ENCODE measurements around the gene PPP2R3B. TPM values are rescaled to one million over a fixed set of nuclear protein-coding genes. Genes with fewer than 3 reads are reported as not detected.

Gene PPP2R3B
- total RNA-seq, 1 experiment from 2014 or later: 13.7 TPM

DNA sequence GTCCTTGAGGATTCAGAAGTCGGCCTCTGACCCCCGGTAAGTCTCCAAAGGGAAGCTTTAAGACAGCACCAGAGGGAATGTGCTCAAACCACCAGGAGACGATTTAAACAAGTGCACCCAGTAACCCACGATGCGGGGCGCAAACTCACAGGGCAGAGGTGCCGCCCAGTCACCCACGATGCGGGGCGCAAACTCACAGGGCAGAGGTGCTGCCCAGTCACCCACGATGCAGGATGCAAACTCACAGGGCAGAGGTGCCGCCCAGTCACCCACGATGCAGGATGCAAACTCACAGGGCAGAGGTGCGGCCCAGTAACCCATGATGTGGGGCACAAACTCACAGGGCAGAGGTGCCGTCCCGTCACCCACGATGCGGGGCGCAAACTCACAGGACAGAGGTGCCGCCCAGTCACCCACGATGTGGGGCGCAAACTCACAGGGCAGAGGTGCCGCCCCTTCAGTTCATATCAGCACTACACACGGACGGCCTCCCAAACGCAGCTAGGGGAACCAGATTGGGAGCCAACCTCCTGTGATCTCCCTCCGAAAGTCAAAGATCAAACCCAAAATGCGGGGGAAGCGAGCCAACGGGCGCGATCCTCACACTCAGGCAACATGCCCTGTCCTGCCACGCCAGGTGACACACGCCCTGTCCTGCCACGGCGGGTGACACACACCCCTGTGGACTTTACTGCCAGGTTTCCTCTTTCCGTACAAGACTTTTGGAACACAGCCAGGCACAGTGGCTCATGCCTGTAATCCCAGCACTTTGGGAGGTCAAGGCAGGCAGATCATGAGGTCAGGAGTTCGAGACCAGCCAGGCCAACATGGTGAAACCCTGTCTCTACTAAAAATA lies 11.3 kb downstream of the PPP2R3B start:
- peaks cover 6% of the 10 kb centered on the region for H3K4me1 Mint-ChIP-seq (ENCODE audit: insufficient read depth, unreplicated experiment)
- no peak overlapping the region for H3K4me3 Mint-ChIP-seq (ENCODE audit: unreplicated experiment)
- DNase-seq (ENCODE audit: unreplicated experiment): no peak
- intact Hi-C loops (cut with micrococcal nuclease): no loop called here
- H3K27ac Mint-ChIP-seq (ENCODE audit: low read depth, unreplicated experiment): no peak overlapping the region
- H3K9me3 Mint-ChIP-seq (ENCODE audit: unreplicated experiment): no peaks in the 10 kb centered on the region
- ChIA-PET POLR2A (no interaction called here), CTCF (no interaction called here)
- TF ChIP-seq, protein P1, sequence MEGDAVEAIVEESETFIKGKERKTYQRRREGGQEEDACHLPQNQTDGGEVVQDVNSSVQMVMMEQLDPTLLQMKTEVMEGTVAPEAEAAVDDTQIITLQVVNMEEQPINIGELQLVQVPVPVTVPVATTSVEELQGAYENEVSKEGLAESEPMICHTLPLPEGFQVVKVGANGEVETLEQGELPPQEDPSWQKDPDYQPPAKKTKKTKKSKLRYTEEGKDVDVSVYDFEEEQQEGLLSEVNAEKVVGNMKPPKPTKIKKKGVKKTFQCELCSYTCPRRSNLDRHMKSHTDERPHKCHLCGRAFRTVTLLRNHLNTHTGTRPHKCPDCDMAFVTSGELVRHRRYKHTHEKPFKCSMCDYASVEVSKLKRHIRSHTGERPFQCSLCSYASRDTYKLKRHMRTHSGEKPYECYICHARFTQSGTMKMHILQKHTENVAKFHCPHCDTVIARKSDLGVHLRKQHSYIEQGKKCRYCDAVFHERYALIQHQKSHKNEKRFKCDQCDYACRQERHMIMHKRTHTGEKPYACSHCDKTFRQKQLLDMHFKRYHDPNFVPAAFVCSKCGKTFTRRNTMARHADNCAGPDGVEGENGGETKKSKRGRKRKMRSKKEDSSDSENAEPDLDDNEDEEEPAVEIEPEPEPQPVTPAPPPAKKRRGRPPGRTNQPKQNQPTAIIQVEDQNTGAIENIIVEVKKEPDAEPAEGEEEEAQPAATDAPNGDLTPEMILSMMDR (IDR thresholded peaks at IDR 0.05; ENCODE audit: unreplicated experiment): no peak
- no TSS peak for BruUV-seq (replicated peaks)
- H3K36me3 Mint-ChIP-seq (ENCODE audit: insufficient read depth, unreplicated experiment): no peaks in the 10 kb centered on the region
- no peaks in the 10 kb centered on the region for H3K27me3 Mint-ChIP-seq (ENCODE audit: insufficient read depth, unreplicated experiment)

DNA sequence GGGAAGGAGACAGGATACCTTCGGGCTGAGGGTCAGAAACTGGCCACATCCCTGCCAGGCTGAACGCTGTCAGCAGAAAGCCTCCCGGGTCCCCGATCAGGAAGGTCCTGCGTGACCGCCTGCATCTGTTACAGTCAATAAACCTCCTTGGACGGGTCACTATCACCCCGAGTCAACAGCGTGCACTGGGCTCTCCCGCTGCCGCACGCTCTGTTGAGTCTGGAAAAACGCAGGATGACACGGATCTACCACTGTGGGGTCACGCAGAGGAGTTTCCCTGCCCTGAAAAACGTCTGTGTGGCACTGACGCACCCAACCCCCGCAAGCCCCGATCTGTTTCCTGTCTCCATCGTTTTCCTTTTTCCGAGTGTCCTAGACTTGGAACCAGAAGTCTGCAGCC lies 12.1 kb downstream of the PPP2R3B start:
- ChIA-PET POLR2A (no interaction called here), CTCF (no interaction called here)
- no peak for DNase-seq (ENCODE audit: unreplicated experiment)
- H3K4me3 Mint-ChIP-seq (ENCODE audit: unreplicated experiment): no peak overlapping the region
- TF ChIP-seq, protein P1 (IDR thresholded peaks at IDR 0.05; ENCODE audit: unreplicated experiment): no peak
- BruUV-seq (replicated peaks): no TSS peak
- intact Hi-C loops (cut with micrococcal nuclease): no loop called here
- no peaks in the 10 kb centered on the region for H3K36me3 Mint-ChIP-seq (ENCODE audit: insufficient read depth, unreplicated experiment)
- no peaks in the 10 kb centered on the region for H3K27me3 Mint-ChIP-seq (ENCODE audit: insufficient read depth, unreplicated experiment)
- H3K9me3 Mint-ChIP-seq (ENCODE audit: unreplicated experiment): no peaks in the 10 kb centered on the region
- H3K4me1 Mint-ChIP-seq (ENCODE audit: insufficient read depth, unreplicated experiment): peaks cover 6% of the 10 kb centered on the region
- no peak overlapping the region for H3K27ac Mint-ChIP-seq (ENCODE audit: low read depth, unreplicated experiment)

DNA sequence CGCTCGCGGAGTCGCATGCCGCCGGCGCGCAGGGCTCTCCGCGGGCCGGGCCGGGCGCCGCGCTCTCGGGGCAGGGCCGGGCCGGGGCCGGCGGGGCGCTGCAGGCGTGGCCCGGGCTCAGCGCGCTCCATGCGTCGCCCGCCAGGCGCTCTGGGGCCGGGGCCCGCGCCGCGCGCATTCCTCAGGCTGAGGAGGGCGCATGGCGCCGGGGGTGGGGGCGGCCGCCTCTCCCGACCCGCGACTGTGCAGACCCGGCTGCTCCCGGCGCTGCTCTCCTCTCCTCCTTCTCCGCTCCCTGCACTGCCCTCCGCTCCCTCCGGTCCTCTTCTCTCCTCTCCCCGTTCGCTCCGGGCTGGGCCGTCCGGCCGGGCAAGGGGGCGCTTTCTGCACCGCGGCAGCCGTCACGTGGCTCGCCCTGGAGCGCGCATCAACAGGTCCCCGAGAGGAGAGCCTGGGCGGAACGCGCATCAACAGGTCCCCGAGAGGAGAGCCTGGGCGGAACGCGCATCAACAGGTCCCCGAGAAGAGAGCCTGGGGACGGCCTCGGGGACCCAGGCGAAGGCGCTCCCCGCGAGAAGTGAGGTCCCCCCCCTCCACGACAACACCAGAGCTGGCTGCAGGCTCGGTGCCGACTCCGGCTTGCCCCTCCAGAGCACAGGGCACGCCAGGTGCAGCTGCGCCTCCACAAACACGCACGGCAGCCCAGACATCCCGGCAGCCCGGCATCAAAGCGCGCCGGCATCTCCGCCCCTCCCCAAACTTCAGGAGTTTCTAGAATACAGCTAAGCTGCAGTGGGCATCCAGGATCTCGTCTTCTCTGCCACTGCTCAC lies 12.9 kb downstream of the PPP2R3B start:
- POLR2A ChIA-PET: no interaction called here
- H3K27ac Mint-ChIP-seq (ENCODE audit: low read depth, unreplicated experiment): no peak overlapping the region
- CTCF ChIA-PET: no interaction called here
- TF ChIP-seq, protein P1 (IDR thresholded peaks at IDR 0.05; ENCODE audit: unreplicated experiment): no peak
- H3K4me1 Mint-ChIP-seq (ENCODE audit: insufficient read depth, unreplicated experiment): peaks cover 6% of the 10 kb centered on the region
- DNase-seq (ENCODE audit: unreplicated experiment): no peak
- H3K36me3 Mint-ChIP-seq (ENCODE audit: insufficient read depth, unreplicated experiment): no peaks in the 10 kb centered on the region
- no TSS peak for BruUV-seq (replicated peaks)
- no peaks in the 10 kb centered on the region for H3K27me3 Mint-ChIP-seq (ENCODE audit: insufficient read depth, unreplicated experiment)
- H3K4me3 Mint-ChIP-seq (ENCODE audit: unreplicated experiment): no peak overlapping the region
- intact Hi-C loops (cut with micrococcal nuclease): no loop called here
- H3K9me3 Mint-ChIP-seq (ENCODE audit: unreplicated experiment): no peaks in the 10 kb centered on the region

DNA sequence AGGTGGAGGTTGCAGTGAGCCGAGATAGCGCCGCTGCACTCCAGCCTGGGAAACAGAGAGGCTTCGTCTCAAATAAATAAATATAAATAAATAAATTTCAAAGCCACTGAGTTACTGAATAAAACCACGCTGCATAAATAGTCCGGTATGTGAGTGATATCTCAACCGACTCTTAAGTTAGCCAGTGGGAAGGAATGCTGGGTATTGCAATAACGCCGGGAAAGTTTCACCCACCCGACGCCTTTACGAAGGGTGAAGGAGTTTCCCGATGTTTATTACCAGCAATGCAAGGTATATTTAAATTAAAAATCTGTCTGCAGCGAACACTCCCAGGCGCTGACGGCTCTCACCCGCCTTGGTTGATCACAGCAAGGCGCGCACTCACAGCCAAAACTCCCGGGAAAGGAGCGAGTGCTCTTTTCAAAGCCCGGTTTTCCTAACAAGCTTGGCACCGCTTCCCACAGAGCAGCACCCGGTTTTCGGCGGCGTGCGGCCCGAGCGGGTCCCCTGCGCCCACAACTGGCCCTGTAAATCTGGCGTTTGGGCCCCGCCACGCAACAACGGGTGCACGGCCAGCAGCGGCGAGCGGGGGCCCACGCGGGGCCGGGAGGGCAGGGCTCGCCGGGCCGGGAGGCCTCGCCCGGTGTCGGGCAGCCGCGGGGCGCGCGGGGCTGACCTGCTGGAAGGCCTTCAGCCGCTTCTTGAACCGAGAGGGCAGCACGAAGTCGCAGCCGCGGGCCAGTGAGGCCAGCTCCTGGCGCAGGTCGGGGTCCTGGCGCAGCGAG lies 13.7 kb downstream of the PPP2R3B start:
- Mint-ChIP-seq H3K27me3 (ENCODE audit: insufficient read depth, unreplicated experiment) (no peaks in the 10 kb centered on the region), H3K9me3 (ENCODE audit: unreplicated experiment) (no peaks in the 10 kb centered on the region), H3K4me3 (ENCODE audit: unreplicated experiment) (no peak overlapping the region), H3K27ac (ENCODE audit: low read depth, unreplicated experiment) (no peak overlapping the region), H3K36me3 (ENCODE audit: insufficient read depth, unreplicated experiment) (no peaks in the 10 kb centered on the region), H3K4me1 (ENCODE audit: insufficient read depth, unreplicated experiment) (peaks cover 6% of the 10 kb centered on the region)
- TF ChIP-seq, protein P1 (IDR thresholded peaks at IDR 0.05; ENCODE audit: unreplicated experiment): no peak
- DNase-seq (ENCODE audit: unreplicated experiment): no peak
- POLR2A ChIA-PET: no interaction called here
- BruUV-seq (replicated peaks): no TSS peak
- CTCF ChIA-PET: no interaction called here
- intact Hi-C loops (cut with micrococcal nuclease): no loop called here
